AG09309 (cell line): Measurements from ENCODE around the gene OLFML2B.
"Not testable (repeated sequence)": the region's sequence is repeated elsewhere in the genome, so short reads cannot be mapped to it uniquely, and the experiment has no call there.

Experiments used
- DNase-seq: peaks from one replicate; pipeline ENCODE4 v3.0.0-alpha.2; 2010; ENCODE audit warnings: low read depth
- H3K4me3 ChIP-seq: 2 replicates; pipeline ENCODE4 v1.5.1; 2011; ENCODE audit warnings: mild to moderate bottlenecking, low read depth, low read length, moderate library complexity; ENCODE audit not compliant: control insufficient read depth
- TF ChIP-seq, protein P1 (sequence below): IDR thresholded peaks from 2 replicates; pipeline ENCODE4 v1.5.1; 2011; ENCODE audit warnings: mild to moderate bottlenecking, low read depth, low read length, inconsistent platforms; ENCODE audit not compliant: insufficient read depth, control insufficient read depth; ENCODE audit errors: missing control alignments

OLFML2B gene

DNA sequence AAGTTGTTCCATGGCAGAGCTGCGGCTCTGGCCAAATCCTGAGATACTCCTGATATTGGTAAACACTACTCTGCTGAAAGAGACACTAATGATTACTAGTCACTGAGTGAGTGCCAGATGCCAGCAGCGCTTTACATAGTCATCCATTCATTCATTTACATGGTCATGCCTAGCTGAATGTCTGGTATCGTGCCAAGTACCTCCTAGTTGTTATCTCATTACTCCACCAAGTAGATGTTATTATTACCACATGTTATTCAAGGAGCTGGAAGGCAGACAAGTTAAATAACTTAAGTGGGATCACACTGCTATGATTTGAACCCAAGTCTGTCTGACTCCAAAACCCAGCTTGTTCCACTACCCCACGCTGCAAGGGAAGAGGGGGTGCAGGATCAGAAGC lies 4.7 kb downstream of the OLFML2B start:
- TF ChIP-seq, protein P1, sequence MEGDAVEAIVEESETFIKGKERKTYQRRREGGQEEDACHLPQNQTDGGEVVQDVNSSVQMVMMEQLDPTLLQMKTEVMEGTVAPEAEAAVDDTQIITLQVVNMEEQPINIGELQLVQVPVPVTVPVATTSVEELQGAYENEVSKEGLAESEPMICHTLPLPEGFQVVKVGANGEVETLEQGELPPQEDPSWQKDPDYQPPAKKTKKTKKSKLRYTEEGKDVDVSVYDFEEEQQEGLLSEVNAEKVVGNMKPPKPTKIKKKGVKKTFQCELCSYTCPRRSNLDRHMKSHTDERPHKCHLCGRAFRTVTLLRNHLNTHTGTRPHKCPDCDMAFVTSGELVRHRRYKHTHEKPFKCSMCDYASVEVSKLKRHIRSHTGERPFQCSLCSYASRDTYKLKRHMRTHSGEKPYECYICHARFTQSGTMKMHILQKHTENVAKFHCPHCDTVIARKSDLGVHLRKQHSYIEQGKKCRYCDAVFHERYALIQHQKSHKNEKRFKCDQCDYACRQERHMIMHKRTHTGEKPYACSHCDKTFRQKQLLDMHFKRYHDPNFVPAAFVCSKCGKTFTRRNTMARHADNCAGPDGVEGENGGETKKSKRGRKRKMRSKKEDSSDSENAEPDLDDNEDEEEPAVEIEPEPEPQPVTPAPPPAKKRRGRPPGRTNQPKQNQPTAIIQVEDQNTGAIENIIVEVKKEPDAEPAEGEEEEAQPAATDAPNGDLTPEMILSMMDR: no peak
- H3K4me3 ChIP-seq: no peak overlapping the region
- peak; percentile 71 for DNase-seq

DNA sequence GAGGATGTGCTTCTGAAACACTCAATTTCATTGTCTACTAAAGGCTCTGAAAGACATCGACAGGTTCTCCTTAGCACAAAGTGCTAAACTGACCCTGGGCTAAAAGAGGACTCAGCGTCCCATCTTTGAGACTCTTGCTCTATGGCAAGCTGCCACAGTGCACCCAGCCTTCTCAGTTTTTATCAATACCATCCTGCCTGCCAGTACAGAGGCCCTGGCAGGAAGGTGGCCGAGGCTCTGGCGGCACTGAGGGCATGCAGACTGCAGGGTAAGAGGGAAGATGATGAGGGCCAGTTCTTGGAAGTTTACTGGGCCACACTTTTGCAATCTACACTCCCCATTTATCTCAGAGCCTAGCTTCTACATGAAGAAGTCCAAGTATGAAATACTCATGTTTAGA lies 5.3 kb downstream of the OLFML2B start:
- no peak overlapping the region for H3K4me3 ChIP-seq
- TF ChIP-seq, protein P1: no peak
- DNase-seq: no peak

DNA sequence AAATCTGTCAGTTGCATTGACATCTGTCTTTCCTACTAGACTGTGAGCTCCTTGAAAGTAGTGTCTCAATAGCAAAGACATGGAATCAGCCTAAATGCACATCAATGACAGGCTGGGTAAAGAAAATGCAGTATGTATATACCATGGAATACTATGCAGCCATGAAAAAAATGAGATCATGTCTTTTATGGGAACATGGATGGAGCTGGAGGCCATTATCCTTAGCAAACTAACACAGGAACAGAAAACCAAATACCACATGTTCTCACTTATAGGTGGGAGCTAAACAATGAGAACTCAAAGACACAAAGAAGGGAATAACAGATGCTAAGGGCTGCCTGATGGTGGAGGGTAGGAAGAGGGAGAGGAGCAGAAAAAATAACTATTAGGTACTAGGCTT lies 5.9 kb downstream of the OLFML2B start:
- not testable (repeated sequence) for H3K4me3 ChIP-seq, DNase-seq

DNA sequence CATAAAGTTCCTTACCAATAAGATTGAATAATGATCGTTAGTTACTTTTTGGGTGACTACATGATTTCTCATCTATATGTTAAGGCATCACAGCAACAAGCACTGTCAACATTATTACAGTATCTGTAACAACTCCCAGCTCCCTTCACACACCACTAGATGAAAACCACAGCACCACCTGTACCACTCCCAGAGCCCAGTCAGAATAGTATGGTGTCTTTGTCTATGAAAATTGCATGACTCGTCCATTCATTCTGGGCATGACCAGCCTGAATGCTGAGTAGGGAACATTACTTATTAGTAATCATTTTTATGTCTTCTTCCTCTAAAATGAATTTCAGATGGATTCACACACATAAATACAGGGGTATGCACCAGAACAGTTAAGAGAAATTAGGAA lies 7.0 kb downstream of the OLFML2B start:
- DNase-seq: no peak
- TF ChIP-seq, protein P1: no peak
- no peak overlapping the region for H3K4me3 ChIP-seq

DNA sequence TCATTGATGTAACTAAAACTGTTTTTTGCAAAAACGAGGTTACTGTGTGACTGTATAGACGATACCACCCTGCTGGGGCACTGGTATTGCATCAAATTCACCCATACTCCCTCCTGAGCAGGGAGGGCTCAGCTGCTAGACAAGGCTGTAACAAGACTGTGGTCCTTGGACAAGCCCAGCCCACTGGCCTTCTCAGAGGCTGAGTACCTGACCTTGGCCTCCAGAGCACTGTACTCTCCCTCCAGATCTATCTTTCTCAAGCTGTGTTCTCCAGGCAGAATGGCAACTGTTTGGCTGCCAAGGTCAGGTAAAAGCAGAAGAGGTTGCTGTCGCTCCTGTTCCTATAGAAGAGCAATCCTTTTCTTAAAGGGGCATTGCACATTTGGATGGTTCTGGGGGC lies 8.5 kb downstream of the OLFML2B start:
- H3K4me3 ChIP-seq: no peak overlapping the region
- TF ChIP-seq, protein P1: no peak
- DNase-seq: no peak

DNA sequence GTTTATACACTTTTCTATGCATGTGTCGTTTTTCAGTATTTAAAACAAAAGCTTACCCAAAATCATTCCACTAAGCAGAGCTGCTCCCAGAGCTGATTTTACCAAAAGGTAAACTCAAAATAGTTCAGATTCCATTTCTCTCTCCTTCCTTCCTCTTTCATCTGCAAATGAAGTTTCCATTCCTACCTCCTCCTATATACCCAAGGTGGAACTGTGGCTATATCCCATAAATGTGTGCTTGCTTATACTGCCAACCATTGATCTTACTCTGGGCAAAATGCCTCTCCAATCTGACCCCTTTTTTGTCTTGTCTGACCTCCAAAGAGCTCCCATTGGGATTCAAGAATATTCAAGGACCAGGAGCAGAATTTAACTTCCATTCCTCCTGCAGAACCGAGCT lies 9.5 kb downstream of the OLFML2B start:
- TF ChIP-seq, protein P1: no peak

DNA sequence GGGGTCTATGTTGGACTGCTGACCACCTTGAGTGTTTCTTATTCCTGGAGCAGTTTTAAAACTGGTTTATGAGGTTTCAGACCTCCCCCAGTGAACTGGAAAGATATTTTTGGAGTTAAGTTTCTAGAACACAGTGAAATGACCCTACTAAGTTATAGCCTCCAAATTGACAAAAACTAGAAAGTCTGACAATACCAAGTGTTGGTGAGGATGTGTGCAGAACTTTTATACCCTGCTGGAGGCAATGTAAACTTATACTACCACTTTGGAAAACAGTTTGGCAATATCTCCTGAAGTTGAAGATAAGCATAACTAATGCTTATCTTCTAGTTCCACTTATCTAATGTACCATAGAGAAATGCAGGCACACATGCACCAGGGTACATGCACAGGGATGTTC lies 10.4 kb downstream of the OLFML2B start:
- TF ChIP-seq, protein P1: no peak
- DNase-seq: no peak
- no peak overlapping the region for H3K4me3 ChIP-seq

More for the DNA sequence above, 9.5 kb downstream of the OLFML2B start:
- DNase-seq: no peak
- no peak overlapping the region for H3K4me3 ChIP-seq
